ENCODE data around the gene THADA.

Gene THADA

GRCh38 chr2:43593254-43593653 is 2.6 kb downstream of the THADA start:
- no peaks in the 10 kb centered on the region for H4K20me1 ChIP-seq (ENCODE audit: insufficient read depth, low read length)
- no peak for TF ChIP-seq CTCF (IDR thresholded peaks at IDR 0.05; ENCODE audit: borderline replicate concordance, extremely low read depth, low read length, poor library complexity, severe bottlenecking)
- TF ChIP-seq EZH2 (IDR thresholded peaks at IDR 0.05; ENCODE audit: borderline replicate concordance, low read depth, low read length, severe bottlenecking) = no peak
- no peak overlapping the region for H2AFZ ChIP-seq (ENCODE audit: low read depth, low read length)
- no peak overlapping the region for H3K4me3 ChIP-seq (ENCODE audit: low read depth in 1 of 2, low read length in 2 of 2)
- peaks cover 39% of the 10 kb centered on the region for H3K36me3 ChIP-seq (ENCODE audit: insufficient read depth, low read length)
- no peak overlapping the region for H3K27ac ChIP-seq (ENCODE audit: low read length)
- H3K9me3 ChIP-seq (ENCODE audit: insufficient read depth, low read length, severe bottlenecking) = no peaks in the 10 kb centered on the region
- no peak overlapping the region for H3K9ac ChIP-seq (ENCODE audit: low read depth, low read length)
- ATAC-seq (ENCODE audit: insufficient read depth, low read depth) = no peak
- peaks cover 35% of the 10 kb centered on the region for H3K79me2 ChIP-seq (ENCODE audit: insufficient read depth, low read length)
- DNase-seq = no peak
- peaks cover 36% of the 10 kb centered on the region for H3K4me1 ChIP-seq (ENCODE audit: insufficient read depth, low read length)
- H3K4me2 ChIP-seq (ENCODE audit: insufficient read depth, low read length) = peak overlapping the region; percentile 24; the same call in 1 of the 2 replicates
- H3K27me3 ChIP-seq (ENCODE audit: insufficient read depth, low read length, poor library complexity) = no peaks in the 10 kb centered on the region

- H3K36me3 ChIP-seq (ENCODE audit: insufficient read depth, low read length) = peaks cover 46% of the 10 kb centered on the region
- peaks cover 35% of the 10 kb centered on the region for H3K79me2 ChIP-seq (ENCODE audit: insufficient read depth, low read length)
- H3K9me3 ChIP-seq (ENCODE audit: insufficient read depth, low read length, severe bottlenecking) = no peaks in the 10 kb centered on the region
- no peak overlapping the region for H3K4me2 ChIP-seq (ENCODE audit: insufficient read depth, low read length)
- no peak overlapping the region for H2AFZ ChIP-seq (ENCODE audit: low read depth, low read length)
- no peak overlapping the region for H3K27ac ChIP-seq (ENCODE audit: low read length)
- H4K20me1 ChIP-seq (ENCODE audit: insufficient read depth, low read length) = no peaks in the 10 kb centered on the region
- TF ChIP-seq EZH2 (IDR thresholded peaks at IDR 0.05; ENCODE audit: borderline replicate concordance, low read depth, low read length, severe bottlenecking) (no peak), CTCF (IDR thresholded peaks at IDR 0.05; ENCODE audit: borderline replicate concordance, extremely low read depth, low read length, poor library complexity, severe bottlenecking) (peak; percentile 18)
- ATAC-seq (ENCODE audit: insufficient read depth, low read depth) = no peak
- no peak overlapping the region for H3K9ac ChIP-seq (ENCODE audit: low read depth, low read length)
- peaks cover 36% of the 10 kb centered on the region for H3K4me1 ChIP-seq (ENCODE audit: insufficient read depth, low read length)
- H3K27me3 ChIP-seq (ENCODE audit: insufficient read depth, low read length, poor library complexity) = no peaks in the 10 kb centered on the region
- H3K4me3 ChIP-seq (ENCODE audit: low read depth in 1 of 2, low read length in 2 of 2) = no peak overlapping the region
- DNase-seq = no peak
These were observed 3.4 kb downstream of the THADA start for GRCh38 chr2:43592443-43592842.

- no peaks in the 10 kb centered on the region for H3K4me1 ChIP-seq (ENCODE audit: insufficient read depth, low read length)
- no peak overlapping the region for H3K4me2 ChIP-seq (ENCODE audit: insufficient read depth, low read length)
- ATAC-seq (ENCODE audit: insufficient read depth, low read depth) (no peak), DNase-seq (no peak)
- no peak overlapping the region for H2AFZ ChIP-seq (ENCODE audit: low read depth, low read length)
- H3K9ac ChIP-seq (ENCODE audit: low read depth, low read length) = no peak overlapping the region
- H3K27me3 ChIP-seq (ENCODE audit: insufficient read depth, low read length, poor library complexity) = no peaks in the 10 kb centered on the region
- TF ChIP-seq EZH2 (IDR thresholded peaks at IDR 0.05; ENCODE audit: borderline replicate concordance, low read depth, low read length, severe bottlenecking) = no peak
- TF ChIP-seq CTCF (IDR thresholded peaks at IDR 0.05; ENCODE audit: borderline replicate concordance, extremely low read depth, low read length, poor library complexity, severe bottlenecking) = no peak
- no peaks in the 10 kb centered on the region for H3K9me3 ChIP-seq (ENCODE audit: insufficient read depth, low read length, severe bottlenecking)
- no peaks in the 10 kb centered on the region for H4K20me1 ChIP-seq (ENCODE audit: insufficient read depth, low read length)
- H3K36me3 ChIP-seq (ENCODE audit: insufficient read depth, low read length) = peaks cover 90% of the 10 kb centered on the region
- no peak overlapping the region for H3K27ac ChIP-seq (ENCODE audit: low read length)
- no peaks in the 10 kb centered on the region for H3K79me2 ChIP-seq (ENCODE audit: insufficient read depth, low read length)
- no peak overlapping the region for H3K4me3 ChIP-seq (ENCODE audit: low read depth in 1 of 2, low read length in 2 of 2)
These were observed 10.1 kb downstream of the THADA start for GRCh38 chr2:43585708-43586107.
